ENCODE measurements around the gene DERA.

DNA sequence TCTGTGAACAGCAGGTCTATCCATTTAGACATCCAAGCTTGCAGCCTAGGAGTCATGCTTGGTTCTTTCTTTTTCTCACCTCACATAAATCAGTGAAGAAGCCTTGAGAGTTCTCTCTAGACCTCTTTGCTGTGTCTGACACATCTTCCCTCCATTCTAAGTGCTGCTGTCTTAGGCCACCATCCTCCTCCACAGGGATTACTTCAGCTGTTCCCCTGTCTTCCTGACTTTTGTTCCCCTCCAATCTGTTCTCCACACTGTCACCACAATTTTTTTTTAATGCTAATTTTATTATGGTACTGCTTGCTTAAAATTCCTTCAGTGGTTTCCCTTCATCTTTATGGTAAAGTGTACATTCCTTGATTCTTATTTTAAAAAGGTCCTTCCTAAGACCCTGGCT lies 71.8 kb downstream of the DERA start:
- TF ChIP-seq, protein P1, sequence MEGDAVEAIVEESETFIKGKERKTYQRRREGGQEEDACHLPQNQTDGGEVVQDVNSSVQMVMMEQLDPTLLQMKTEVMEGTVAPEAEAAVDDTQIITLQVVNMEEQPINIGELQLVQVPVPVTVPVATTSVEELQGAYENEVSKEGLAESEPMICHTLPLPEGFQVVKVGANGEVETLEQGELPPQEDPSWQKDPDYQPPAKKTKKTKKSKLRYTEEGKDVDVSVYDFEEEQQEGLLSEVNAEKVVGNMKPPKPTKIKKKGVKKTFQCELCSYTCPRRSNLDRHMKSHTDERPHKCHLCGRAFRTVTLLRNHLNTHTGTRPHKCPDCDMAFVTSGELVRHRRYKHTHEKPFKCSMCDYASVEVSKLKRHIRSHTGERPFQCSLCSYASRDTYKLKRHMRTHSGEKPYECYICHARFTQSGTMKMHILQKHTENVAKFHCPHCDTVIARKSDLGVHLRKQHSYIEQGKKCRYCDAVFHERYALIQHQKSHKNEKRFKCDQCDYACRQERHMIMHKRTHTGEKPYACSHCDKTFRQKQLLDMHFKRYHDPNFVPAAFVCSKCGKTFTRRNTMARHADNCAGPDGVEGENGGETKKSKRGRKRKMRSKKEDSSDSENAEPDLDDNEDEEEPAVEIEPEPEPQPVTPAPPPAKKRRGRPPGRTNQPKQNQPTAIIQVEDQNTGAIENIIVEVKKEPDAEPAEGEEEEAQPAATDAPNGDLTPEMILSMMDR (IDR thresholded peaks at IDR 0.05), result no peak
- TF ChIP-seq POLR2A (IDR thresholded peaks at IDR 0.05), result no peak
